ENCODE measurements around the gene KCNH5.

Gene KCNH5

GRCh38 chr14:63039866-63040265 is 5.4 kb downstream of the KCNH5 start:
- peak; percentile 12 for DNase-seq
- Histone ChIP-seq H3K27me3 (no peaks in the 10 kb centered on the region), H3K4me3 (ENCODE audit: low read depth, low read length) (no peak overlapping the region), H3K4me1 (peaks cover 2% of the 10 kb centered on the region; the same call in 1 of the 2 replicates), H3K36me3 (no peaks in the 10 kb centered on the region), H3K9me3 (no peaks in the 10 kb centered on the region)
- TF ChIP-seq, protein P1, sequence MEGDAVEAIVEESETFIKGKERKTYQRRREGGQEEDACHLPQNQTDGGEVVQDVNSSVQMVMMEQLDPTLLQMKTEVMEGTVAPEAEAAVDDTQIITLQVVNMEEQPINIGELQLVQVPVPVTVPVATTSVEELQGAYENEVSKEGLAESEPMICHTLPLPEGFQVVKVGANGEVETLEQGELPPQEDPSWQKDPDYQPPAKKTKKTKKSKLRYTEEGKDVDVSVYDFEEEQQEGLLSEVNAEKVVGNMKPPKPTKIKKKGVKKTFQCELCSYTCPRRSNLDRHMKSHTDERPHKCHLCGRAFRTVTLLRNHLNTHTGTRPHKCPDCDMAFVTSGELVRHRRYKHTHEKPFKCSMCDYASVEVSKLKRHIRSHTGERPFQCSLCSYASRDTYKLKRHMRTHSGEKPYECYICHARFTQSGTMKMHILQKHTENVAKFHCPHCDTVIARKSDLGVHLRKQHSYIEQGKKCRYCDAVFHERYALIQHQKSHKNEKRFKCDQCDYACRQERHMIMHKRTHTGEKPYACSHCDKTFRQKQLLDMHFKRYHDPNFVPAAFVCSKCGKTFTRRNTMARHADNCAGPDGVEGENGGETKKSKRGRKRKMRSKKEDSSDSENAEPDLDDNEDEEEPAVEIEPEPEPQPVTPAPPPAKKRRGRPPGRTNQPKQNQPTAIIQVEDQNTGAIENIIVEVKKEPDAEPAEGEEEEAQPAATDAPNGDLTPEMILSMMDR (IDR thresholded peaks at IDR 0.05; ENCODE audit: low read depth, low read length) = peak; percentile 74

GRCh38 chr14:63032641-63033040 is 12.6 kb downstream of the KCNH5 start:
- Histone ChIP-seq H3K27me3 (no peaks in the 10 kb centered on the region), H3K9me3 (no peaks in the 10 kb centered on the region), H3K36me3 (no peaks in the 10 kb centered on the region), H3K4me1 (peaks cover 3% of the 10 kb centered on the region; the same call in 1 of the 2 replicates), H3K4me3 (ENCODE audit: low read depth, low read length) (no peak overlapping the region)
- TF ChIP-seq, protein P1 (IDR thresholded peaks at IDR 0.05; ENCODE audit: low read depth, low read length) = no peak
- DNase-seq = no peak

GRCh38 chr14:63032076-63032475 is 13.2 kb downstream of the KCNH5 start:
- 0 out of 2 replicates have a peak, but pooled peaks cover 3% of the 10 kb centered on the region for H3K4me1 ChIP-seq
- H3K36me3 ChIP-seq = no peaks in the 10 kb centered on the region
- peak; percentile 16 for DNase-seq
- TF ChIP-seq, protein P1 (IDR thresholded peaks at IDR 0.05; ENCODE audit: low read depth, low read length) = no peak
- no peak overlapping the region for H3K4me3 ChIP-seq (ENCODE audit: low read depth, low read length)
- no peaks in the 10 kb centered on the region for H3K27me3 ChIP-seq
- H3K9me3 ChIP-seq = no peaks in the 10 kb centered on the region

GRCh38 chr14:63030113-63030512 is 15.1 kb downstream of the KCNH5 start:
- no peak overlapping the region for H3K4me3 ChIP-seq (ENCODE audit: low read depth, low read length)
- 0 out of 2 replicates have a peak, but pooled peaks cover 3% of the 10 kb centered on the region for H3K4me1 ChIP-seq
- H3K9me3 ChIP-seq = no peaks in the 10 kb centered on the region
- TF ChIP-seq, protein P1 (IDR thresholded peaks at IDR 0.05; ENCODE audit: low read depth, low read length) = no peak
- no peaks in the 10 kb centered on the region for H3K36me3 ChIP-seq
- no peak for DNase-seq
- H3K27me3 ChIP-seq = no peaks in the 10 kb centered on the region

- no peaks in the 10 kb centered on the region for H3K27me3 ChIP-seq
- DNase-seq = no peak
- TF ChIP-seq, protein P1 (IDR thresholded peaks at IDR 0.05; ENCODE audit: low read depth, low read length) = no peak
- 0 out of 2 replicates have a peak, but pooled peaks cover 3% of the 10 kb centered on the region for H3K4me1 ChIP-seq
- H3K9me3 ChIP-seq = no peaks in the 10 kb centered on the region
- H3K4me3 ChIP-seq (ENCODE audit: low read depth, low read length) = no peak overlapping the region
- no peaks in the 10 kb centered on the region for H3K36me3 ChIP-seq
Observed at GRCh38 chr14:63027719-63028118, 17.5 kb downstream of the KCNH5 start.

DNA sequence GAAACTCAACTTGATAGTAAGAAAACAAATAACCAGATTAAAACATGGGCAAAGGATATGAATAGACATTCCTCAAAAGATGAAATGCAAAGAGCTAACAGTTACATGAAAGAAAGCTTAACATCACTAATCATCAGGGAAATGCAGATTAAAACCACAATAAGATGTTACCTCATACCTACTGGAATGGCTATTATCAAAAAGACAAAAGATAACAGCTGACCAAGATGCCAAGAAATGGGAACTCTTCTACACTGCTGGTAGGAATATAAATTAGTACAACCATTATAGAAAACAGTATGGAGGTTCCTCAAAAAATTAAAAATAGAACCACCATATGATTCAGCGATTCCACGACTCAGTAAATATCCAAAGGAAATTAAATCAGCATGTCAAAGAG is 18.8 kb downstream of the KCNH5 start:
- no peaks in the 10 kb centered on the region for H3K4me1 ChIP-seq
- no peaks in the 10 kb centered on the region for H3K9me3 ChIP-seq
- TF ChIP-seq, protein P1 (IDR thresholded peaks at IDR 0.05; ENCODE audit: low read depth, low read length) = no peak
- H3K36me3 ChIP-seq = no peaks in the 10 kb centered on the region
- no peak for DNase-seq
- H3K27me3 ChIP-seq = no peaks in the 10 kb centered on the region
- H3K4me3 ChIP-seq (ENCODE audit: low read depth, low read length) = no peak overlapping the region

All from BE2C (cell line).